ENCODE results near the gene TMEM41A.

TMEM41A gene

GRCh38 chr3:185517387-185518130 is 18.7 kb upstream of the TMEM41A start:
- no peak for DNase-seq
- Histone ChIP-seq H3K36me3 (ENCODE audit: control insufficient read depth in 4 of 4, insufficient read depth in 4 of 4, low read length in 3 of 4) (no peaks in the 10 kb centered on the region), H3K4me1 (ENCODE audit: control extremely low read depth in 1 of 4, control insufficient read depth in 4 of 4, insufficient read depth in 4 of 4, low read length in 3 of 4) (no peaks in the 10 kb centered on the region), H3K27ac (ENCODE audit: insufficient read depth in 1 of 2, low read depth in 1 of 2, low read length in 2 of 2, poor library complexity in 1 of 2, severe bottlenecking in 2 of 2) (no peak overlapping the region), H3K9me3 (ENCODE audit: control extremely low read depth in 1 of 5, control insufficient read depth in 4 of 5, insufficient read depth in 2 of 5, low read depth in 1 of 5, low read length in 4 of 5) (no peaks in the 10 kb centered on the region), H3K27me3 (replicated peaks in 2 of 5; ENCODE audit: control insufficient read depth in 4 of 5, insufficient read depth in 5 of 5, low read length in 4 of 5) (peaks cover 0 to 5% (median 0%) of the 10 kb centered on the region in 5 experiments), H3K4me3 (ENCODE audit: control insufficient read depth in 1 of 7, extremely low read depth in 1 of 7, insufficient read depth in 4 of 7, low read depth in 2 of 7, low read length in 6 of 7) (no peak overlapping the region)
- CTCF ChIA-PET, result no interaction called here
- WGBS (ENCODE audit: insufficient coverage), result 83% methylated on average over 1 of the region's 2 CpGs
- POLR2A ChIA-PET, result no interaction called here

GRCh38 chr3:185511711-185512110 is 12.9 kb upstream of the TMEM41A start:
- ChIA-PET POLR2A (no interaction called here), CTCF (interaction anchor here (0.7 kb wide), 1 partner anchor 19 kb away, joined by 3 read pairs; no protein-coding TSS in a partner anchor)
- Histone ChIP-seq H3K27me3 (replicated peaks in 2 of 5; ENCODE audit: control insufficient read depth in 4 of 5, insufficient read depth in 5 of 5, low read length in 4 of 5) (peaks cover 0 to 3% (median 0%) of the 10 kb centered on the region in 5 experiments), H3K36me3 (ENCODE audit: control insufficient read depth in 4 of 4, insufficient read depth in 4 of 4, low read length in 3 of 4) (no peaks in the 10 kb centered on the region), H3K27ac (ENCODE audit: insufficient read depth in 1 of 2, low read depth in 1 of 2, low read length in 2 of 2, poor library complexity in 1 of 2, severe bottlenecking in 2 of 2) (no peak overlapping the region), H3K4me3 (ENCODE audit: control insufficient read depth in 1 of 7, extremely low read depth in 1 of 7, insufficient read depth in 4 of 7, low read depth in 2 of 7, low read length in 6 of 7) (no peak overlapping the region), H3K4me1 (ENCODE audit: control extremely low read depth in 1 of 4, control insufficient read depth in 4 of 4, insufficient read depth in 4 of 4, low read length in 3 of 4) (no peaks in the 10 kb centered on the region), H3K9me3 (ENCODE audit: control extremely low read depth in 1 of 5, control insufficient read depth in 4 of 5, insufficient read depth in 2 of 5, low read depth in 1 of 5, low read length in 4 of 5) (no peaks in the 10 kb centered on the region)
- WGBS (ENCODE audit: insufficient coverage), result 97% methylated on average over 3 of the region's 4 CpGs
- DNase-seq, result no peak

DNA sequence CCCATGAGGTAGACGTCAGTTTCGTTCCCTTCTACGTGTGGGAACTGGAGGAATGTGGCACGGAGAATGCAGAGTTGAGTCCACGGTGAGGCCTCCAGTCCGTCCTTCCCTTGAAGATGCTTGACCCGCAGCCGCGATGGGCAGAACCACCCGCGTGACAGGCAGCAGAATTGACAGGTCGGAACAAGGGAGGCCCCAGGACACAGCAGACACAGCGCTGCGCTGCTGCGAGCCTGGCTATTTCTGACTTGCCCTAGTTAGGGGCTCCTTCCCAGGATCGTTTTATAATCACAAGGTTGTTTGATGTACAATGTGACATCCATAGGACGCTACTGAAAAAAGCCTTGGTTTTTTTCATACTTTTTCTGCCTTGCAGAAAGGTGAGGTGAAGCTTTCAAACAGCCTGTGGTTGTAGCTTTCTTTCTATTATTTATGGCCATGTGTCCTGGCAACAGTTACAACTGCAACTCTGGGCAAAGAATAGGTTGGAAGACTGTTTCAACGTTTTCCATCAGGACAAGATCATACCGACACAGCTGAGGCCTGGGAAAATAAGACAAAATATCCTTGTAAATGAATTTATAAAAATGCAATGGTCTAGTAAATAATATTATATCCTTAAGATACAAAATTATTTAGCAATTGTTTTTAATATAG is 9.6 kb upstream of the TMEM41A start:
- CTCF ChIA-PET, result no interaction called here
- Histone ChIP-seq H3K27ac (ENCODE audit: insufficient read depth in 1 of 2, low read depth in 1 of 2, low read length in 2 of 2, poor library complexity in 1 of 2, severe bottlenecking in 2 of 2) (no peak overlapping the region), H3K4me1 (ENCODE audit: control extremely low read depth in 1 of 4, control insufficient read depth in 4 of 4, insufficient read depth in 4 of 4, low read length in 3 of 4) (no peaks in the 10 kb centered on the region), H3K9me3 (ENCODE audit: control extremely low read depth in 1 of 5, control insufficient read depth in 4 of 5, insufficient read depth in 2 of 5, low read depth in 1 of 5, low read length in 4 of 5) (no peaks in the 10 kb centered on the region), H3K36me3 (ENCODE audit: control insufficient read depth in 4 of 4, insufficient read depth in 4 of 4, low read length in 3 of 4) (no peaks in the 10 kb centered on the region), H3K4me3 (ENCODE audit: control insufficient read depth in 1 of 7, extremely low read depth in 1 of 7, insufficient read depth in 4 of 7, low read depth in 2 of 7, low read length in 6 of 7) (no peak overlapping the region), H3K27me3 (replicated peaks in 2 of 5; ENCODE audit: control insufficient read depth in 4 of 5, insufficient read depth in 5 of 5, low read length in 4 of 5) (no peaks in the 10 kb centered on the region)
- POLR2A ChIA-PET, result no interaction called here
- no peak for DNase-seq
- WGBS (ENCODE audit: insufficient coverage), result 96% methylated on average over 17 of the region's 19 CpGs

DNA sequence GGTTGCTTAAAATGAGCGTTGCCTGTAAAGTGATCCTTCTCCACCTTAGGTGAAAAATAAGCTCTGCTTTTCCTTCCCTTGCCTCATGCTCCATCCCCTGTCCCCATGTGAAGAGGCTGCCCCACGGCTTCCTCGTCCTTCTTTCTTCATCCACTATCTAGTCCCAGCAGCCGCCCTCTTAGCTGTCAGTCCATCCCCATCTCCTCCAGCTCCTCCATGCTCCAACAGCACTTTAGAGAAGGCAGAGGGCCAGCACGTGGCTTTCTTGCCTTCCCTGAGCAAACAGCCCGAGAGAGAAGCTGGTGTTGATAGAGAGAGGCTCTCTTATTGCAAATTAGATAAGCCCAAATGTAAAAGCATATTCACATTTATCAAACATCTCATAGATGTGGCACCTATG is 9.0 kb upstream of the TMEM41A start:
- ChIA-PET POLR2A (no interaction called here), CTCF (no interaction called here)
- no peak for DNase-seq

DNA sequence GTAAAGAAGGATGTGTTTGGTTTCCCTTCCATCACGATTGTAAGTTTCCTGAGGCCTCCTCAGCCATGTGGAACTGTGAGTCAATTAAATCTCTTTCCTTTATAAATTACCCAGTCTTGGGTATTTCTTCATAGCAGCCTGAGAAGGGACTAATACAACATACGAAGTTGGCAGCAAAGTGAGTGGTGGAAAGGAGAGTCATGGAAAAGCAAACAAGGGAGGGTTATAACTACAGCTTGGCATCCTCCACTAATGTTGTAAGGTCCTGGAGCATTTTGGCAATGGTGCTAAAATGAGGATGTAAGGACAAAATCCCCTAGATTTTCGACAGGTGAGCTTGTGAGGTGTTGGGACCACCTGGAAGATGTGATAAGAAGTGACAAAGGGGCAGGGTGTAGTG is 5.8 kb upstream of the TMEM41A start:
- Histone ChIP-seq H3K36me3 (ENCODE audit: control insufficient read depth in 4 of 4, insufficient read depth in 4 of 4, low read length in 3 of 4) (no peaks in the 10 kb centered on the region), H3K4me3 (ENCODE audit: control insufficient read depth in 1 of 7, extremely low read depth in 1 of 7, insufficient read depth in 4 of 7, low read depth in 2 of 7, low read length in 6 of 7) (no peak overlapping the region), H3K27ac (ENCODE audit: insufficient read depth in 1 of 2, low read depth in 1 of 2, low read length in 2 of 2, poor library complexity in 1 of 2, severe bottlenecking in 2 of 2) (no peak overlapping the region), H3K4me1 (ENCODE audit: control extremely low read depth in 1 of 4, control insufficient read depth in 4 of 4, insufficient read depth in 4 of 4, low read length in 3 of 4) (peaks cover 0 to 1% (median 0%) of the 10 kb centered on the region in 4 experiments), H3K27me3 (replicated peaks in 2 of 5; ENCODE audit: control insufficient read depth in 4 of 5, insufficient read depth in 5 of 5, low read length in 4 of 5) (no peaks in the 10 kb centered on the region), H3K9me3 (ENCODE audit: control extremely low read depth in 1 of 5, control insufficient read depth in 4 of 5, insufficient read depth in 2 of 5, low read depth in 1 of 5, low read length in 4 of 5) (no peaks in the 10 kb centered on the region)
- POLR2A ChIA-PET, result no interaction called here
- WGBS (ENCODE audit: insufficient coverage), result 100% methylated on average over 1 of the region's 3 CpGs
- CTCF ChIA-PET, result interaction anchor here (1.6 kb wide), 1 partner anchor 25 kb away, joined by 3 read pairs; no protein-coding TSS in a partner anchor
- DNase-seq, result no peak

More for the DNA sequence above, 9.0 kb upstream of the TMEM41A start:
- no peaks in the 10 kb centered on the region for H3K9me3 ChIP-seq (ENCODE audit: control extremely low read depth in 1 of 5, control insufficient read depth in 4 of 5, insufficient read depth in 2 of 5, low read depth in 1 of 5, low read length in 4 of 5)
- 86% methylated on average over 4 of the region's 6 CpGs for WGBS (ENCODE audit: insufficient coverage)
- H3K4me3 ChIP-seq (ENCODE audit: control insufficient read depth in 1 of 7, extremely low read depth in 1 of 7, insufficient read depth in 4 of 7, low read depth in 2 of 7, low read length in 6 of 7), result no peak overlapping the region
- no peak overlapping the region for H3K27ac ChIP-seq (ENCODE audit: insufficient read depth in 1 of 2, low read depth in 1 of 2, low read length in 2 of 2, poor library complexity in 1 of 2, severe bottlenecking in 2 of 2)
- H3K27me3 ChIP-seq (replicated peaks in 2 of 5; ENCODE audit: control insufficient read depth in 4 of 5, insufficient read depth in 5 of 5, low read length in 4 of 5), result no peaks in the 10 kb centered on the region
- H3K36me3 ChIP-seq (ENCODE audit: control insufficient read depth in 4 of 4, insufficient read depth in 4 of 4, low read length in 3 of 4), result no peaks in the 10 kb centered on the region
- H3K4me1 ChIP-seq (ENCODE audit: control extremely low read depth in 1 of 4, control insufficient read depth in 4 of 4, insufficient read depth in 4 of 4, low read length in 3 of 4), result no peaks in the 10 kb centered on the region

DNA sequence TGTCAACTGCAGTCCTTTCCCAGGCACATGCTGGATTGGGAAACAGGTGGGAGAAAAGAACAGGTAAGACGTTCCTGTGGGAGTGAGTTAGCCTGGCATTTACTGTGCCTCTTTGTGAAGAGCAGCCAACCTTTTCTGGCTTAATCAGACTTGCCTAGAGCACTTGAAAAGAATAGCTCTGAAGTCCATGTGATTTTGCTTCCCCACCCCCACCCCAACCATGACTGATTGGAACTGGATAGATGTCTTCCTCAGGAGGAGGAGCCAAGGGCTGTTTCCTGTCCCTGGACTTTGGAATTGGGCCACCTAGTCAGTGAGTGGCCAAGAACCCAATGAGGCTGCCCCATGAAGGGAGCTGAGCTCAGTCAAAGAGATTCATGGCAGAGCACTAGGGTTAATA is 4.7 kb upstream of the TMEM41A start:
- H3K9me3 ChIP-seq (ENCODE audit: control extremely low read depth in 1 of 5, control insufficient read depth in 4 of 5, insufficient read depth in 2 of 5, low read depth in 1 of 5, low read length in 4 of 5), result no peaks in the 10 kb centered on the region
- no peak for DNase-seq
- H3K4me1 ChIP-seq (ENCODE audit: control extremely low read depth in 1 of 4, control insufficient read depth in 4 of 4, insufficient read depth in 4 of 4, low read length in 3 of 4), result peaks cover 0 to 4% (median 0%) of the 10 kb centered on the region in 4 experiments
- 80% methylated on average over 1 of the region's 1 CpG for WGBS (ENCODE audit: insufficient coverage)
- H3K27ac ChIP-seq (ENCODE audit: insufficient read depth in 1 of 2, low read depth in 1 of 2, low read length in 2 of 2, poor library complexity in 1 of 2, severe bottlenecking in 2 of 2), result no peak overlapping the region
- no peaks in the 10 kb centered on the region for H3K27me3 ChIP-seq (replicated peaks in 2 of 5; ENCODE audit: control insufficient read depth in 4 of 5, insufficient read depth in 5 of 5, low read length in 4 of 5)
- H3K36me3 ChIP-seq (ENCODE audit: control insufficient read depth in 4 of 4, insufficient read depth in 4 of 4, low read length in 3 of 4), result no peaks in the 10 kb centered on the region
- ChIA-PET POLR2A (no interaction called here), CTCF (interaction anchor here (0.7 kb wide), 1 partner anchor 32 kb away, joined by 3 read pairs; no protein-coding TSS in a partner anchor)
- no peak overlapping the region for H3K4me3 ChIP-seq (ENCODE audit: control insufficient read depth in 1 of 7, extremely low read depth in 1 of 7, insufficient read depth in 4 of 7, low read depth in 2 of 7, low read length in 6 of 7)

DNA sequence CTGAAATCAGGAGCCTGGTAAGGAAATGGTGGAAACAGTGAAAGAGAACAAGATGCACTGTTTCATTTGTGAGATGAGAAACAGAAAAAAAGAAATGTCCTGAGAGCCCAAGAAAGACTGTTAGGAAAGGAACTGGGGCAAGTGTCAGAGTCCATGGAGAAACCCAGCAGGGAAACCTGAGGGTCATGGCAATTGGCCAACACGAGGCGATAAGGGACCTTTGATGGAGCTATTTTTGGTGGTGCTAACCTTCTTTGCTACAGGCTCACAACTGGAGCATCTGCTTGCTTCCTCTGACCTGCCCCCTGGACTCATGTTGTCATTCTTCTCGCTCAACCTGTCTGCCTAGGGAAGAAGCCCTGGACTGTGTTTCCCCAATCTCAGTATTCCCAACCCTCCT is 4.2 kb upstream of the TMEM41A start:
- CTCF ChIA-PET, result interaction anchor here (0.7 kb wide), 1 partner anchor 32 kb away, joined by 3 read pairs; no protein-coding TSS in a partner anchor
- DNase-seq, result no peak
- Histone ChIP-seq H3K27me3 (replicated peaks in 2 of 5; ENCODE audit: control insufficient read depth in 4 of 5, insufficient read depth in 5 of 5, low read length in 4 of 5) (no peaks in the 10 kb centered on the region), H3K9me3 (ENCODE audit: control extremely low read depth in 1 of 5, control insufficient read depth in 4 of 5, insufficient read depth in 2 of 5, low read depth in 1 of 5, low read length in 4 of 5) (no peaks in the 10 kb centered on the region), H3K27ac (ENCODE audit: insufficient read depth in 1 of 2, low read depth in 1 of 2, low read length in 2 of 2, poor library complexity in 1 of 2, severe bottlenecking in 2 of 2) (no peak overlapping the region), H3K36me3 (ENCODE audit: control insufficient read depth in 4 of 4, insufficient read depth in 4 of 4, low read length in 3 of 4) (no peaks in the 10 kb centered on the region), H3K4me3 (ENCODE audit: control insufficient read depth in 1 of 7, extremely low read depth in 1 of 7, insufficient read depth in 4 of 7, low read depth in 2 of 7, low read length in 6 of 7) (no peak overlapping the region), H3K4me1 (ENCODE audit: control extremely low read depth in 1 of 4, control insufficient read depth in 4 of 4, insufficient read depth in 4 of 4, low read length in 3 of 4) (peaks cover 0 to 6% (median under 1%) of the 10 kb centered on the region in 4 experiments)
- POLR2A ChIA-PET, result no interaction called here
- WGBS (ENCODE audit: insufficient coverage), result 97% methylated on average over 3 of the region's 3 CpGs

Data from common myeloid progenitor, CD34-positive (primary cell).